H1 (cell line): ENCODE measurements around the gene UBE2E3. TPM values are rescaled to one million over a fixed set of nuclear protein-coding genes. Genes with fewer than 3 reads are reported as not detected.

Source experiments
- ATF2 ChIP-seq: IDR thresholded peaks from 2 replicates; pipeline ENCODE4 v1.6.1; 2012; ENCODE audit warnings: low read length, inconsistent platforms
- EP300 ChIP-seq, 2 experiments: IDR thresholded peaks; 1 replicate in 1 of 2; 2 replicates in 1 of 2; pipeline ENCODE4 v1.6.1; 2011 to 2012; ENCODE audit warnings: low read depth in 2 of 2, low read length in 2 of 2, mild to moderate bottlenecking in 2 of 2, borderline replicate concordance in 1 of 2, inconsistent platforms in 1 of 2, moderate library complexity in 1 of 2
- RAD21 ChIP-seq, 2 experiments: IDR thresholded peaks in 1 of 2; conservative IDR thresholded peaks in 1 of 2; 2 replicates each; pipeline ENCODE4 v1.6.1; 2011; ENCODE audit warnings: low read depth in 2 of 2, low read length in 2 of 2, improper control_type of control experiment in 1 of 2, inconsistent platforms in 1 of 2, mild to moderate bottlenecking in 1 of 2, moderate library complexity in 1 of 2
- SIX5 ChIP-seq: IDR thresholded peaks from 2 replicates; pipeline ENCODE4 v1.6.1; 2011; ENCODE audit warnings: mild to moderate bottlenecking, low read depth, low read length
- polyA plus RNA-seq, 7 experiments: library from polyadenylated mRNA; depleted of rRNA in 3 of 7; stranded (reverse) in 5 of 7; unstranded in 2 of 7; fragments of >200 nt in 5 of 7; fragments of 200-250 nt in 2 of 7; gene quantifications; 1 replicate in 5 of 7; 2 replicates in 1 of 7; 4 replicates in 1 of 7; pipeline versions ENCODE4 v1.2.1 to v1.2.3, GENCODE V29; 2011 to 2013; ENCODE audit warnings: missing spikeins in 2 of 7, mixed read lengths in 2 of 7
- total RNA-seq: library from RNA; stranded (reverse); fragmentation: NEBNext Ultra II Directional; extraction: Animal tissue kit (Norgen Biotek cat#: 25700); gene quantifications from 2 replicates; pipeline ENCODE4 v1.2.1, GENCODE V29; 2021
- TF ChIP-seq, protein P1 (sequence below): IDR thresholded peaks from 2 replicates; pipeline ENCODE4 v1.6.1; 2011; ENCODE audit warnings: low read length, improper control_type of control experiment

UBE2E3 gene
- total and polyA plus RNA-seq, 2 of the 8 experiments (the other 6 are each of a cell fraction or from before 2014, with no cell fraction given), result 106 to 132 TPM

DNA sequence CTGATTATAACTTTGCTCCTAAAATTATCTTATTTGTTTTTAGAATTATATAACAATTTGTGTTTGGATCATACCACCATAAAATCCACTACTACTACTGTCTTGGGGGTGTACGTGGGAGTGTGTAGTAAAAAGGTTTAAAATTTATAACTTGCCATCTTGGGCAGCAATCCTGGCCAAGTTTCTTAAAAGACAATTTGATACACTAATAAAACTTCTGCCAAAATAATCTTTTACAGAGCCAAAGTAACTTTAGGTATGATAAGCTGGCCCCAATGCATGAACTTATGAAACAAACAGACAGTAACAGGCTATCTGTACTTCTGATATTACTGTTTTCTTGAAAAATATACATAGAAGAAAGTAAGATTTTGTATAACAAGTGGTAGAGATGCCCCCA, 11.3 kb upstream of the UBE2E3 start (continued):
- TF ChIP-seq RAD21 (IDR thresholded peaks at IDR 0.05 in 1 of 2, conservative IDR thresholded peaks at IDR 0.05 in 1 of 2; ENCODE audit: low read depth in 2 of 2, low read length in 2 of 2), result no peak
- TF ChIP-seq, protein P1, sequence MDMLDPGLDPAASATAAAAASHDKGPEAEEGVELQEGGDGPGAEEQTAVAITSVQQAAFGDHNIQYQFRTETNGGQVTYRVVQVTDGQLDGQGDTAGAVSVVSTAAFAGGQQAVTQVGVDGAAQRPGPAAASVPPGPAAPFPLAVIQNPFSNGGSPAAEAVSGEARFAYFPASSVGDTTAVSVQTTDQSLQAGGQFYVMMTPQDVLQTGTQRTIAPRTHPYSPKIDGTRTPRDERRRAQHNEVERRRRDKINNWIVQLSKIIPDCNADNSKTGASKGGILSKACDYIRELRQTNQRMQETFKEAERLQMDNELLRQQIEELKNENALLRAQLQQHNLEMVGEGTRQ, result no peak
- no peak for TF ChIP-seq SIX5
- no peak for TF ChIP-seq ATF2
- TF ChIP-seq EP300 (IDR thresholded peaks at IDR 0.05; ENCODE audit: borderline replicate concordance in 1 of 2, low read depth in 2 of 2, low read length in 2 of 2), result no peak
